Hepatocyte (in vitro differentiated cells): ENCODE data around the gene TAAR1.

Experiments used
- EZH2 ChIP-seq: fragments of 200-600 bp; sonication (generic); IDR thresholded peaks from 2 replicates; pipeline ENCODE4 v1.6.1; 2016; ENCODE audit warnings: antibody characterized with exemption, mild to moderate bottlenecking, borderline replicate concordance
- EZH2phosphoT487 ChIP-seq: fragments of 200-600 bp; sonication (generic); IDR thresholded peaks from one replicate; pipeline ENCODE4 v1.6.1; 2018; ENCODE audit warnings: antibody characterized with exemption, mild to moderate bottlenecking, low read depth, moderate library complexity; ENCODE audit not compliant: unreplicated experiment, severe bottlenecking
- TF ChIP-seq, protein P1 (sequence below): fragments of 200-600 bp; sonication (generic); IDR thresholded peaks from 2 replicates; pipeline ENCODE4 v1.5.1; 2016; ENCODE audit warnings: antibody characterized with exemption, mild to moderate bottlenecking; ENCODE audit not compliant: poor library complexity

GRCh38 chr6:132664309-132665034, 5.5 kb upstream of the TAAR1 start:
- TF ChIP-seq EZH2phosphoT487 (no peak), EZH2 (no peak)
- TF ChIP-seq, protein P1, sequence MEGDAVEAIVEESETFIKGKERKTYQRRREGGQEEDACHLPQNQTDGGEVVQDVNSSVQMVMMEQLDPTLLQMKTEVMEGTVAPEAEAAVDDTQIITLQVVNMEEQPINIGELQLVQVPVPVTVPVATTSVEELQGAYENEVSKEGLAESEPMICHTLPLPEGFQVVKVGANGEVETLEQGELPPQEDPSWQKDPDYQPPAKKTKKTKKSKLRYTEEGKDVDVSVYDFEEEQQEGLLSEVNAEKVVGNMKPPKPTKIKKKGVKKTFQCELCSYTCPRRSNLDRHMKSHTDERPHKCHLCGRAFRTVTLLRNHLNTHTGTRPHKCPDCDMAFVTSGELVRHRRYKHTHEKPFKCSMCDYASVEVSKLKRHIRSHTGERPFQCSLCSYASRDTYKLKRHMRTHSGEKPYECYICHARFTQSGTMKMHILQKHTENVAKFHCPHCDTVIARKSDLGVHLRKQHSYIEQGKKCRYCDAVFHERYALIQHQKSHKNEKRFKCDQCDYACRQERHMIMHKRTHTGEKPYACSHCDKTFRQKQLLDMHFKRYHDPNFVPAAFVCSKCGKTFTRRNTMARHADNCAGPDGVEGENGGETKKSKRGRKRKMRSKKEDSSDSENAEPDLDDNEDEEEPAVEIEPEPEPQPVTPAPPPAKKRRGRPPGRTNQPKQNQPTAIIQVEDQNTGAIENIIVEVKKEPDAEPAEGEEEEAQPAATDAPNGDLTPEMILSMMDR, result no peak
